HCT116 (cell line): Measurements from ENCODE around the gene PLS3.

Source experiments
- CEBPB ChIP-seq: IDR thresholded peaks from 2 replicates; pipeline ENCODE4 v1.6.1; 2012; ENCODE audit warnings: low read depth
- CTCF ChIP-seq, 3 experiments: fragments of 200-600 bp in 1 of 3; sonication (generic) in 1 of 3; IDR thresholded peaks in 2 of 3; conservative IDR thresholded peaks in 1 of 3; 2 replicates each; pipeline ENCODE4 v1.5.1; 2012 to 2017; ENCODE audit warnings: low read depth in 2 of 3, low read length in 2 of 3, antibody characterized with exemption in 1 of 3, borderline replicate concordance in 1 of 3, control low read depth in 1 of 3, mild to moderate bottlenecking in 1 of 3, mixed read lengths in 1 of 3, mixed run types in 1 of 3, moderate library complexity in 1 of 3; ENCODE audit not compliant: insufficient read depth in 1 of 3
- EZH2 ChIP-seq: fragments of 200-600 bp; sonication (generic); IDR thresholded peaks from 2 replicates; pipeline ENCODE4 v1.6.1; 2017; ENCODE audit warnings: antibody characterized with exemption, mixed run types
- EZH2phosphoT487 ChIP-seq: fragments of 200-600 bp; IDR thresholded peaks from 2 replicates; pipeline ENCODE4 v1.6.1; 2018; ENCODE audit warnings: antibody characterized with exemption, borderline replicate concordance
- FOSL1 ChIP-seq: IDR thresholded peaks from 2 replicates; pipeline ENCODE4 v1.6.1; 2012; ENCODE audit warnings: low read depth
- POLR2A ChIP-seq: IDR thresholded peaks from 2 replicates; pipeline ENCODE4 v1.7.0; 2011; ENCODE audit warnings: borderline replicate concordance; ENCODE audit not compliant: insufficient read depth, insufficient read length; ENCODE audit errors: extremely low read depth
- POLR2AphosphoS5 ChIP-seq: IDR thresholded peaks from 2 replicates; pipeline ENCODE4 v1.6.1; 2011; ENCODE audit warnings: mild to moderate bottlenecking, low read depth, low read length, moderate library complexity
- SP1 ChIP-seq: IDR thresholded peaks from 2 replicates; pipeline ENCODE4 v1.6.1; 2012; ENCODE audit warnings: low read depth
- ZNF274 ChIP-seq: fragments of 200-500 bp; sonication (Bioruptor generic); IDR thresholded peaks from 2 replicates; pipeline ENCODE4 v1.6.1; 2014; ENCODE audit warnings: mild to moderate bottlenecking, low read depth, low read length, inconsistent platforms
- TF ChIP-seq, protein P1 (sequence below): IDR thresholded peaks from 2 replicates; pipeline ENCODE4 v1.6.1; 2011; ENCODE audit warnings: mild to moderate bottlenecking, low read length, moderate library complexity; ENCODE audit not compliant: insufficient replicate concordance; ENCODE audit errors: extremely low read depth
- TF ChIP-seq, protein P2 (sequence below): IDR thresholded peaks from 2 replicates; pipeline ENCODE4 v1.6.1; 2012

DNA sequence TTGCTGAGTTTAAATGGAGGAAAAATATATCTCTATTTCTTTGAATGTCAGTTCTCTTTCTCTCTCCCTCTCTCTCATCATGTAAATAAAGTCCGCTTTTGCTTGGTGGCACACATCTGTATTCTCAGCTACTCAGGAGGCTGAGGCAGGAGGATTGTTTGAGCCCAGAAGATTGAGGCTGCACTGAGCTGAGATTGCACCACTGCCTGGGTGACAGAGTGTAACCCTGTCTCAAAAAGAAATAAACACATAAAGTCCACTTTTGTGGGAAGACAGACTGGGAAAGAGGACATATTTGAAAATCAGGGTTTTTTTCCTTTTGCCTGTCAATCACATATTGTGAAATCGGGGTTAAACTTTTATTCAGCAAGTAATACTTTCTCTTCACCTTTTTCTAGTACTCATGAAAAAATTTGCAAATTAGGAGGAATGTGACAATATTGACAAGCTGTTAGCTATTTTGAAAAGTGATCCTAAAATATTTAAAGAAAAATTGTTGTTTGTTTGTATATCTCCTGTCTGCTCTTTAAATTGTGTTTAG is 42.6 kb downstream of the PLS3 start:
- TF ChIP-seq CTCF (IDR thresholded peaks at IDR 0.05 in 2 of 3, conservative IDR thresholded peaks at IDR 0.05 in 1 of 3; ENCODE audit: borderline replicate concordance in 1 of 3, insufficient read depth in 1 of 3, low read depth in 2 of 3, low read length in 2 of 3) = no peak
- TF ChIP-seq, protein P1, sequence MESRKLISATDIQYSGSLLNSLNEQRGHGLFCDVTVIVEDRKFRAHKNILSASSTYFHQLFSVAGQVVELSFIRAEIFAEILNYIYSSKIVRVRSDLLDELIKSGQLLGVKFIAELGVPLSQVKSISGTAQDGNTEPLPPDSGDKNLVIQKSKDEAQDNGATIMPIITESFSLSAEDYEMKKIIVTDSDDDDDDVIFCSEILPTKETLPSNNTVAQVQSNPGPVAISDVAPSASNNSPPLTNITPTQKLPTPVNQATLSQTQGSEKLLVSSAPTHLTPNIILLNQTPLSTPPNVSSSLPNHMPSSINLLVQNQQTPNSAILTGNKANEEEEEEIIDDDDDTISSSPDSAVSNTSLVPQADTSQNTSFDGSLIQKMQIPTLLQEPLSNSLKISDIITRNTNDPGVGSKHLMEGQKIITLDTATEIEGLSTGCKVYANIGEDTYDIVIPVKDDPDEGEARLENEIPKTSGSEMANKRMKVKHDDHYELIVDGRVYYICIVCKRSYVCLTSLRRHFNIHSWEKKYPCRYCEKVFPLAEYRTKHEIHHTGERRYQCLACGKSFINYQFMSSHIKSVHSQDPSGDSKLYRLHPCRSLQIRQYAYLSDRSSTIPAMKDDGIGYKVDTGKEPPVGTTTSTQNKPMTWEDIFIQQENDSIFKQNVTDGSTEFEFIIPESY = no peak
- TF ChIP-seq EZH2 = no peak
- TF ChIP-seq CEBPB = no peak
- TF ChIP-seq EZH2phosphoT487 = no peak
- no peak for TF ChIP-seq POLR2AphosphoS5
- TF ChIP-seq, protein P2, sequence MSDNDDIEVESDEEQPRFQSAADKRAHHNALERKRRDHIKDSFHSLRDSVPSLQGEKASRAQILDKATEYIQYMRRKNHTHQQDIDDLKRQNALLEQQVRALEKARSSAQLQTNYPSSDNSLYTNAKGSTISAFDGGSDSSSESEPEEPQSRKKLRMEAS = no peak
- TF ChIP-seq SP1 = no peak
- TF ChIP-seq POLR2A = no peak
- no peak for TF ChIP-seq FOSL1
- no peak for TF ChIP-seq ZNF274
